Activated T-cell treated with anti-CD3 and anti-CD28 coated beads, Interleukin-2, amount 50 U/mL, for 24 hours (primary cell): ENCODE results near the gene OR51M1.
"Not testable (repeated sequence)": the region's sequence is repeated elsewhere in the genome, so short reads cannot be mapped to it uniquely, and the experiment has no call there.

Experiments
- DNase-seq: peaks from one replicate; pipeline ENCODE4 v3.0.0-alpha.2; 2020
- H3K27ac Mint-ChIP-seq: 2 replicates; pipeline ENCODE4 v1.8.0; 2020; ENCODE audit warnings: mild to moderate bottlenecking, mixed read lengths
- H3K27me3 Mint-ChIP-seq: 2 replicates; pipeline ENCODE4 v1.8.0; 2020; ENCODE audit warnings: mixed read lengths
- H3K36me3 Mint-ChIP-seq: 2 replicates; pipeline ENCODE4 v1.8.0; 2020; ENCODE audit warnings: low read depth, mixed read lengths
- H3K4me1 Mint-ChIP-seq: 2 replicates; pipeline ENCODE4 v1.8.0; 2020; ENCODE audit warnings: low read depth, mixed read lengths
- H3K4me3 Mint-ChIP-seq: 2 replicates; pipeline ENCODE4 v1.8.0; 2020; ENCODE audit warnings: mild to moderate bottlenecking, moderate library complexity, mixed read lengths
- H3K9me3 Mint-ChIP-seq: 2 replicates; pipeline ENCODE4 v1.8.0; 2020; ENCODE audit warnings: mixed read lengths

Gene OR51M1, protein sequence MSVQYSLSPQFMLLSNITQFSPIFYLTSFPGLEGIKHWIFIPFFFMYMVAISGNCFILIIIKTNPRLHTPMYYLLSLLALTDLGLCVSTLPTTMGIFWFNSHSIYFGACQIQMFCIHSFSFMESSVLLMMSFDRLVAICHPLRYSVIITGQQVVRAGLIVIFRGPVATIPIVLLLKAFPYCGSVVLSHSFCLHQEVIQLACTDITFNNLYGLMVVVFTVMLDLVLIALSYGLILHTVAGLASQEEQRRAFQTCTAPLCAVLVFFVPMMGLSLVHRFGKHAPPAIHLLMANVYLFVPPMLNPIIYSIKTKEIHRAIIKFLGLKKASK

DNA sequence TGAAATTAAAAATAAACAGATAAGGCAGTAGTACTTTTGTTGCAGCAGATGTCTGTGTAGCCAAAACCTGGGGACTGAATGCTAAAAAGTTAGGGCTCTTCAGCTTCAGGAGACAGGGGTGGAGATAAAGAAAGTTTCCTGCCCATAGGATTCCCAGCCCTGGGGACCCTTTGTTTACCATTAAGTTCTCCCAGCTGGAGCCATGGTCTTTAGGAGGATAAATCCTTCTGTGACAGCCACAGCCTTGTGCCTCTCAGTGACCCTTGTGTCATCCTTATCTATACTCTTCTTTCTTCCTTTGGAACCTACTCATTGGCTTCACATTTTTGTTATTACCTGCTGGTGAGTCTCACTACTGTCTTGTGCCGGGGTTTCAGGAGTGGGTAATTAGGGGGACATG is at the start of gene OR51M1:
OR51M1 (plus strand) TSS at position 237 of the 400 bp plus-strand sequence. CDS start 5,587 bp downstream, outside the sequence.
- H3K27ac Mint-ChIP-seq = no peak within 1 kb of the TSS
- no peaks in the 10 kb centered on the region for H3K27me3 Mint-ChIP-seq

DNA sequence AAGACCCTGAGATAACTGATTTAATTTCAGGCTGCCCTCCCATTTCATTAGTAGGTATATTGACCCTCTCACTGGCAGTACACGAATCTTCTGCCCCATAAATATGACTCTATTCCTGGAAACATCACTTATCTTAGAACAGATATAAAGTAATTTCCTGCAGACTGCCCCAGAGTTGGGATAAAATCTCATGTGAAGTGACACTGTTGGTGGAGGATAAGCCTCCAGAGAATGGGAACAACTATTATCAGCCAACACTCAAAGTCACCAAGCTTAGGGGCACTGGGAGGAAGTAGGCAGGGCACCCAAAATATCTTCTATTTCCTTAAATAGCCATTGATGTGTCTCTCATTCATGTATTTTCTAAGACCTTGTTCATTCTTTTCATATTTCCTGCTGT is 48.4 kb upstream of the OR51M1 start:
- Mint-ChIP-seq H3K27me3 (peaks cover 11% of the 10 kb centered on the region), H3K36me3 (no peaks in the 10 kb centered on the region), H3K9me3 (peaks cover 2% of the 10 kb centered on the region), H3K4me1 (no peaks in the 10 kb centered on the region), H3K27ac (no peak overlapping the region), H3K4me3 (no peak overlapping the region)
- no peak for DNase-seq

More for the DNA sequence above, at the start of gene OR51M1:
- no peak within 1 kb of the TSS for H3K4me3 Mint-ChIP-seq
- no peaks in the 10 kb centered on the region for H3K9me3 Mint-ChIP-seq
- H3K4me1 Mint-ChIP-seq = no peaks in the 10 kb centered on the region
- no peak for DNase-seq
- H3K36me3 Mint-ChIP-seq = no peaks in the 10 kb centered on the region

DNA sequence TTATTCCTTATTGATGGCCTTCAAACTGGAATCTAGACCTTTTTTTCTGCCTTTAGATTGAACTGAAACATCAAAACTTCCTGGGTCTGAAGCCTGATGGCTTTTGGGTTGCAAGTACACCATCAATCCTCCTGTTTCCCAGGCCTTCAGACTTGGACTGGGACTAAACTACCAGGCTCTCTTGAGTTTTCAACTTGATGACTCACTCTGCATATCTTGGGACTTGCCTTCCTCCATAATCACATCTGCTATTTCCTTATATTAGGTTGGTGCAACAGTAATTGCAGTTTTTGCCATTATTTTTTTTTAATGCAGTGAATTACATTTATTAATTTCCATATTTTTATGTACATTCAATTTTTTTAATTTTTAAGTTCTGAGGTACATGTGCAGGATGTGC is 47.3 kb upstream of the OR51M1 start:
- no peaks in the 10 kb centered on the region for H3K9me3 Mint-ChIP-seq

DNA sequence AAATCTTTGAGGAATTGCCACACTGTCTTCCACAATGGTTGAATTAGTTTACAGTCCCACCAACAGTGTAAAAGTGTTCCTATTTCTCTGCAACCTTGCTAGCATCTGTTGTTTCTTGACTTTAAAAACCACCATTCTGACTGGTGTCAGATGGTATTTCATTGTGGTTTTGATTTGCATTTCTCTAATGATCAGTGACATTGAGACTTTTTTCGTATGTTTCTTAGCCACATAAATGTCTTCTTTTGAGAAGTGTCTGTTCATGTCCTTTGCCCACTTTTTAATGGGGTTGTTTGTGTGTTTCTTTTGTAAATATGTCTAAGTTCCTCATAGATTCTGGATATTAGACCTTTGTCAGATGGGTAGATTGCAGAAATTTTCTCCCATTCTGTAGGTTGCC is 46.4 kb upstream of the OR51M1 start:
- H3K9me3 Mint-ChIP-seq = not testable (repeated sequence)

More for the DNA sequence above, 47.3 kb upstream of the OR51M1 start:
- H3K4me1 Mint-ChIP-seq = no peaks in the 10 kb centered on the region
- peaks cover 11% of the 10 kb centered on the region for H3K27me3 Mint-ChIP-seq
- H3K36me3 Mint-ChIP-seq = no peaks in the 10 kb centered on the region
- H3K27ac Mint-ChIP-seq = no peak overlapping the region
- no peak for DNase-seq
- H3K4me3 Mint-ChIP-seq = no peak overlapping the region

DNA sequence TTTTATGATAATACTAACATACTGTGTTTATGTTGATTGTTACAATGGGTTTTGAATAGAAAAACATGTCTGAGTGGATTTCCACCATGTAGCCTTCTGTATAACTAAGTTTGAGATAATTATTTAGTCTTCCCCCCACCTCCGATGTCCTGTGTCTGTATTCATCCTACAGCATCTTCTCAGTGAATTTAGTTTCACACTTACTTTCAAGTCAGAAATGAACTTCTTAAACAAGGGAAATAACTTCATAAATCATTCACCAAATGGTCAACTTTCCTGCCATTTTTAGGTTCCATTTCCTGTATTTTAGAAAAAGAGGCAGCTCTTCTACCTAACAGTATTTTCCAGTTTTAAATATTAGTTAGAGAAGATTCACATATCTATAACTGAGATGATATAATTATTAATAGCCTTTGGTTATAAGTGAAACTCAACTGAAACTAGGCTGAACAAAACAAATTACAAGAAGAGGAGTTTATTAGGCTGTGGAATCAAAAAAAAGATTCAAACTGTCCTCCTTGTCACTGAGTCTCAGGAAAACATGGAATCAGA is 43.8 kb upstream of the OR51M1 start:
- Mint-ChIP-seq H3K36me3 (no peaks in the 10 kb centered on the region), H3K27ac (no peak overlapping the region), H3K27me3 (peaks cover 13% of the 10 kb centered on the region), H3K4me3 (no peak overlapping the region), H3K9me3 (no peaks in the 10 kb centered on the region), H3K4me1 (no peaks in the 10 kb centered on the region)
- DNase-seq = no peak

More for the DNA sequence above, 46.4 kb upstream of the OR51M1 start:
- H3K36me3 Mint-ChIP-seq, DNase-seq, H3K27ac Mint-ChIP-seq, H3K4me3 Mint-ChIP-seq, H3K4me1 Mint-ChIP-seq: not testable (repeated sequence)
- peaks cover 11% of the 10 kb centered on the region for H3K27me3 Mint-ChIP-seq

- no peaks in the 10 kb centered on the region for H3K36me3 Mint-ChIP-seq
- DNase-seq = no peak
- no peaks in the 10 kb centered on the region for H3K4me1 Mint-ChIP-seq
- peaks cover 5% of the 10 kb centered on the region for H3K27me3 Mint-ChIP-seq
- no peak within 1 kb of the TSS for H3K4me3 Mint-ChIP-seq
- H3K27ac Mint-ChIP-seq = no peak within 1 kb of the TSS
- no peaks in the 10 kb centered on the region for H3K9me3 Mint-ChIP-seq
Measured at GRCh38 chr11:5343474-5344335, 39.9 kb upstream of the OR51M1 start, which contains the start of gene OR51B5. Gene OR51B5, minus strand, starts transcription at chr11:5343524. Its CDS starts 0 bp downstream, at chr11:5343524.

- Mint-ChIP-seq H3K9me3 (no peaks in the 10 kb centered on the region), H3K27me3 (peaks cover 2% of the 10 kb centered on the region), H3K4me3 (no peak overlapping the region), H3K4me1 (no peaks in the 10 kb centered on the region), H3K36me3 (no peaks in the 10 kb centered on the region), H3K27ac (no peak overlapping the region)
- DNase-seq = no peak
Measured at GRCh38 chr11:5345831-5346230, 37.8 kb upstream of the OR51M1 start.

DNA sequence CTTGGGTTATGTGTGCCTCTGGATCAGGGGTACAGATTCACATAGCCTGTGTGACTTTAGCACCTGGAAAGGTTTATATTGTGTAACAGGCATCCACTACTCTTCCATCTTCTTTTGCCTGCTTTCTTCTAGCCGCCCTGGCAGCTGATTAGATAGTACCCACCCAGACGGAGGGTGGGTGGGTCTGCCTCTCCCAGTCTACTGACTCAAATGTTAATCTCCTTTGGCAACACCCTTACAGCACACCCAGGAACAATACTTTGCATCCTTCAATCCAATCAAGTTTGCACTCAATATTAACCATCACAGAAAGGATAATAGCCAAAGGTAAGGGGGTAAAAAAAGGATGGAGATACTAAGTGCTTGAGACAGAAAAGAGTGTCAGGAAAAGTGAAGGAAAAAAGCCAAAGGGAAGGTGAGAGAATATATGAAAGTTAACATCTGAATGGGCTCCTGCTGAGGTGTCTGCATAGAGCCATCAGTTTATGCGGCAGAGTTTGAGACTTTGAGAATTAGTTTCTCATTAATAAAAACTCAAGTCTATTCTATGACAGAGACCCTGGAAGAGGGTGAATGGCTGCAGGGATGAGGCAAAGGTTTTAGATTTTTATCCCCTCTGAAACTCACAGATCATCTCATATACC is 34.9 kb upstream of the OR51M1 start:
- no peaks in the 10 kb centered on the region for H3K27me3 Mint-ChIP-seq
- H3K9me3 Mint-ChIP-seq = no peaks in the 10 kb centered on the region
- no peak overlapping the region for H3K27ac Mint-ChIP-seq
- no peak overlapping the region for H3K4me3 Mint-ChIP-seq
- H3K36me3 Mint-ChIP-seq = no peaks in the 10 kb centered on the region
- DNase-seq = no peak
- H3K4me1 Mint-ChIP-seq = no peaks in the 10 kb centered on the region

DNA sequence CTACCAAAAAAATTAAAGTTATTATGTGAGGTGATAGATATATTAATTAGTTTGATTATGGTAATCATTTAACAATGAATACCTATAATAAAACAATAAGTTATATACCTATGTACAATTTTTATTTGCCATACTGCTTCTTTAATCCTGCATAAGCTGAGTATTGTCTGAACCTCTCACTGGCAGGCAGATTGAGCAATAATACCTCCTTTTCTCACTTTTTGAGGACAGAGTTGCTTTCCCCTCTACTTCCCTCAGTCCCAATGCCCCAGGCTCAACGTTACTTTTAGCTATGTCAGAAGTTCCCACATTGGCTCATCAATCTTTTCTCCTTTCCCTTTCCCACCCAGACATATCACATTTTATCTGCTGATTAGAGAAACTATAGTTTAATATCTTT is 34.1 kb upstream of the OR51M1 start:
- Mint-ChIP-seq H3K36me3 (no peaks in the 10 kb centered on the region), H3K27ac (no peak overlapping the region), H3K4me3 (no peak overlapping the region), H3K4me1 (no peaks in the 10 kb centered on the region), H3K27me3 (peaks cover 3% of the 10 kb centered on the region), H3K9me3 (no peaks in the 10 kb centered on the region)
- no peak for DNase-seq

DNA sequence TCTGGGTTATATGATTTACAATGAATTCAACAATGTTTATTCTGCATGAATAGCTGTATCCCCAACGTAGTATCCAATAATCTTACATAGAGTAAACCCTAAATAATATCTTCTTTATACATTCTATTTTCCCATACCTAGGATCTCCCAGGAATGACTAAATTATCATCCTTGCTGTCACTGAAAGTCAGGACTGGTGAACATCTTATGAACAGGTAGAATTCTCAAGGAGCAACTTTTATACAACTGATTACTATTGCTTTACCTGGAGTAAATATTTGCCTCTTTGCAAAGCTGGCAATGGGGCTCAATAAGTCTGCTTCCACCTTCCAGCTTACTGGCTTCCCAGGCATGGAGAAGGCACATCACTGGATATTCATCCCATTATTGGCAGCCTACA is 32.4 kb upstream of the OR51M1 start, which contains the start of gene OR51B6:
OR51B6 (plus strand) TSS at position 301 of the 400 bp plus-strand sequence; CDS start at position 301, 0 bp downstream.
- no peak within 1 kb of the TSS for H3K27ac Mint-ChIP-seq
- H3K27me3 Mint-ChIP-seq = peaks cover 8% of the 10 kb centered on the region
- H3K4me3 Mint-ChIP-seq = no peak within 1 kb of the TSS
- no peaks in the 10 kb centered on the region for H3K9me3 Mint-ChIP-seq
- H3K4me1 Mint-ChIP-seq = no peaks in the 10 kb centered on the region
- DNase-seq = no peak
- no peaks in the 10 kb centered on the region for H3K36me3 Mint-ChIP-seq

GRCh38 chr11:5356031-5356430 is 27.6 kb upstream of the OR51M1 start:
- not testable (repeated sequence) for H3K36me3 Mint-ChIP-seq, DNase-seq, H3K27ac Mint-ChIP-seq, H3K27me3 Mint-ChIP-seq, H3K4me1 Mint-ChIP-seq, H3K4me3 Mint-ChIP-seq, H3K9me3 Mint-ChIP-seq

GRCh38 chr11:5362017-5362625 is 21.5 kb upstream of the OR51M1 start:
- H3K36me3 Mint-ChIP-seq = no peaks in the 10 kb centered on the region
- no peaks in the 10 kb centered on the region for H3K27me3 Mint-ChIP-seq
- DNase-seq = no peak
- no peaks in the 10 kb centered on the region for H3K9me3 Mint-ChIP-seq
- H3K27ac Mint-ChIP-seq = no peak overlapping the region
- H3K4me1 Mint-ChIP-seq = no peaks in the 10 kb centered on the region
- H3K4me3 Mint-ChIP-seq = no peak overlapping the region

DNA sequence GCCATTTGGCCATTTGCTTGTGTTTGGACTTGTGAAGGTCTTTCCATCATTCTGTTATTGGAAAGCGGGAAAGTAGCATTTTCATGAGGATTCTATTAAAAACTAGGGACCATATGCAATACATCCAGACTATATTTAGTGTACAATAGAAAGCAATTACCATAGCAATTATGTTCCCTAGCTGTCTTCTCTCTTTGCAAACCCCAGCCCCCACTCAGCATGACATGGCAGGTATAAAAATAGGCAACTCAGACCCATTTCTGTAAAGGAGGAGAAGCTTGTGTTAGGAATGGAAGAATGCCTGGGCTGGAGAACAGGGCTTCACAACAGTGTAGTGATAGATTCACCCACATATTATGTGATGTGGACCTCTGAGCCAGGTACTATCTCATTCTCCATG is 19.9 kb upstream of the OR51M1 start:
- Mint-ChIP-seq H3K27ac (no peak overlapping the region), H3K4me3 (no peak overlapping the region), H3K36me3 (no peaks in the 10 kb centered on the region), H3K4me1 (no peaks in the 10 kb centered on the region), H3K27me3 (peaks cover 1% of the 10 kb centered on the region), H3K9me3 (no peaks in the 10 kb centered on the region)
- no peak for DNase-seq

- Mint-ChIP-seq H3K9me3 (no peaks in the 10 kb centered on the region), H3K4me1 (no peaks in the 10 kb centered on the region), H3K27me3 (peaks cover 4% of the 10 kb centered on the region), H3K36me3 (no peaks in the 10 kb centered on the region), H3K4me3 (no peak overlapping the region), H3K27ac (no peak overlapping the region)
- DNase-seq = no peak
Measured at GRCh38 chr11:5364214-5364613, 19.4 kb upstream of the OR51M1 start.
